GM18526 (cell line): ENCODE measurements around the gene OCA2.

ENCODE experiments used
- POLR2A ChIP-seq: IDR thresholded peaks from 3 replicates; pipeline ENCODE4 v1.6.1; 2011; ENCODE audit not compliant: insufficient read length; ENCODE audit errors: extremely low read depth

Gene OCA2

GRCh38 chr15:28096670-28097431, 2.3 kb downstream of the OCA2 start:
- no peak for TF ChIP-seq POLR2A

- TF ChIP-seq POLR2A, result no peak
Measured at GRCh38 chr15:28096411-28096669, 2.8 kb downstream of the OCA2 start.

- TF ChIP-seq POLR2A, result no peak
Measured at GRCh38 chr15:28094732-28095521, 4.2 kb downstream of the OCA2 start.

- no peak for TF ChIP-seq POLR2A
Measured at GRCh38 chr15:28093752-28094535, 5.2 kb downstream of the OCA2 start.

GRCh38 chr15:28091313-28091712, 7.8 kb downstream of the OCA2 start:
- no peak for TF ChIP-seq POLR2A

- no peak for TF ChIP-seq POLR2A
Measured at GRCh38 chr15:28086175-28086703, 12.9 kb downstream of the OCA2 start.

GRCh38 chr15:28085489-28086174, 13.5 kb downstream of the OCA2 start:
- TF ChIP-seq POLR2A, result no peak

- TF ChIP-seq POLR2A, result no peak
Measured at GRCh38 chr15:28084547-28084946, 14.6 kb downstream of the OCA2 start.

GRCh38 chr15:28082891-28083684, 16.0 kb downstream of the OCA2 start:
- TF ChIP-seq POLR2A, result no peak

GRCh38 chr15:28081594-28081993, 17.5 kb downstream of the OCA2 start:
- no peak for TF ChIP-seq POLR2A

- no peak for TF ChIP-seq POLR2A
Measured at GRCh38 chr15:28080386-28080785, 18.7 kb downstream of the OCA2 start.

- TF ChIP-seq POLR2A, result no peak
Measured at GRCh38 chr15:28079313-28079969, 19.7 kb downstream of the OCA2 start.

GRCh38 chr15:28078191-28078719, 20.9 kb downstream of the OCA2 start:
- TF ChIP-seq POLR2A, result no peak

GRCh38 chr15:28075573-28075972, 23.5 kb downstream of the OCA2 start:
- TF ChIP-seq POLR2A, result no peak

- no peak for TF ChIP-seq POLR2A
Measured at GRCh38 chr15:28068930-28069329, 30.2 kb downstream of the OCA2 start.
